Activated CD4-positive, alpha-beta T cell treated with anti-CD3 and anti-CD28 coated beads, Interleukin-2, Interleukin-4, amounts not matched to agents 100 ng/mL and 50 ng/mL, durations not matched to agents 16 hours and 8 hours (primary cell): ENCODE results near the gene CLNS1A.
"Not testable (repeated sequence)": the region's sequence is repeated elsewhere in the genome, so short reads cannot be mapped to it uniquely, and the experiment has no call there.

Source experiments
- DNase-seq: peaks from one replicate; pipeline ENCODE4 v3.0.0-alpha.2; 2020; ENCODE audit warnings: low spot score

CLNS1A gene

GRCh38 chr11:77637345-77638165 is at the start of gene CLNS1A:
CLNS1A (minus strand) TSS chr11:77637794; CDS start chr11:77637714, 80 bp downstream.
- peak; percentile 91 for DNase-seq

- DNase-seq, result no peak
Measured at GRCh38 chr11:77687088-77687487, 49.5 kb upstream of the CLNS1A start.

DNA sequence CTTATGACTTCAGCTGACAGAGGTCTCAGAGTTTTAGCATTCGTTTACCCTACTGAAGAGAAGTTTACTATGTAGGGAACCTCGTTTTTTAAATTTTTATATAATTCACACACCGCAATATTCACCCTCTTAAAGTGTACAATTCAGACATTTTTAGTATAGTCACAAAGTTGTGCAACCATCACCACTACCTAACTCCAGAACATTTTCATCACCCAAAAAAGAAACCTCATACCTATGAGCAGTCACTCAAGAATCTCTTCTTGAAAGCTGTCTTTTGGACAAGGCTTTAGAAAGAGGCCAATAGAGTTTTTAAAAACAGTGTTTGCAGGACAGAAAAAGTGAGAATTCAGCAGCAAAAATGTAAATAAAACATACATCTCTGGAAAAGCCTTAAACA is 39.5 kb upstream of the CLNS1A start:
- DNase-seq, result no peak

DNA sequence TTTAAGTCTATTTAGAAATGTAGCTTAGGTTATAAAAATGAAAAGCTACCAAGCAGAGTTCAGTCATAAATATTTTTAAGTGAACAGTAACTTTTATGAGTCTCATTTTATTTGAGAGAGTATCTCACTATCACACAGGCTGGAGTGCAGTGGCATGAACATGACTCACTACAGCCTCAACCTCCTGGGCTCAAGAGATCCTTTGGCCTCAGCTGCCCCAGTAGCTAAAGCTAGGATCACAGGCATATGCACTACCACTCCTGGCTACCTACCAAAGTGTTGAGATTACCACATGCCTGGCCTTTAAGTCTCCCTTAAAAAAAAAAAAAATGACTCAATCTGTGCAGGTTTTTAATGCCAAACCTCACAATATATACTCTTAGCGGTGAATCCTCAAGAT is 34.7 kb upstream of the CLNS1A start:
- DNase-seq, result no peak

DNA sequence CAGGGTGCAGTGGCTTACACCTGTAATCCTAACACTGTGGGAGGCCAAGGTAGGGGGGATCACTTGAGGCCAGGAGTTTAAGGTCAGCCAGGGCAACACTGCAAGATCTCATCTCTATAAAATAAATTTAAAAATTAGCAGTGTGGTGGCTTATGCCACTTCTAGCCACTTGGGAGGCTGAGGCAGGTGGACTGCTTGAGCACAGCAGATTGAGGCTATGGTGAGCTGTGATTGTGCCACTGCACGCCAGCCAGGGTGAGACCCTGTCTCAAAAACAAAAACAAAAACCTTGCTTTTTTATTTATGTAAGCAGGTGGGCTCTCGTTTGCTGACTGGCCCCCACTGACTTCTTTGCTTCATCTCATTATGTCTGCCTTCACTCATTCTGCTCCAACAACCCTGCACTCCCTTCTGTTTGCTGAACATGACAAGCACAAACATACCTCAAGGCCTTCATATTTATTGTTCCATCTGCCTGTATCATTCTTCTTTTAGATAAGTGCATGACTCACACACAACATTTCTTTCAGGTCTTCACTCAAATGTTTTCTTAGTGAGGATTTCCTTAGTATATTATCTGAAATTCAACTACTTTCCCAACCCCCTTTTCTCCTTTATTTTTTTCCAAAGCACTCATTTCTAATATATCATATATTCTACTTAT is 32.4 kb upstream of the CLNS1A start:
- DNase-seq, result no peak

DNA sequence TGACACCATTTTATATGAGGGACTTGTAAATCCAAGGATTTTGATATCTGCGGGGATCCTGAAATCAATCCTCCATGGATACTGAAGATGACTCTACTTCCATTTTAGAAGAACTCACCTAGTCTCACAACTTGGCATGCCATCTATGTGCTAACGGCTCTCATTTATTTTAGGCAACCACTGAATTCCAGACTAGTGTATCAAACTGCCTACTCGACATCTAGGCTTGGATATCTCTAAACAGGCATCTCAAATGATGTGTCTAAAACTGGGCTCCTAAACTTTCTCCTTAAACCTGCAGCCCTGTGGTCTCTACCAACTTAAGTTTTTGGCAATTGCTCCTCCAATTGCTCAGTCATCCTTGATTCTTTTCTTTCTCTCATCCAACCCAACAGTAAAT is 31.2 kb upstream of the CLNS1A start:
- no peak for DNase-seq

- DNase-seq, result no peak
Measured at GRCh38 chr11:77665240-77665965, 27.8 kb upstream of the CLNS1A start.

GRCh38 chr11:77661670-77662069 is 24.1 kb upstream of the CLNS1A start:
- DNase-seq, result no peak

- no peak for DNase-seq
Measured at GRCh38 chr11:77660947-77661346, 23.4 kb upstream of the CLNS1A start.

GRCh38 chr11:77658213-77659013 is 20.8 kb upstream of the CLNS1A start:
- DNase-seq, result no peak

DNA sequence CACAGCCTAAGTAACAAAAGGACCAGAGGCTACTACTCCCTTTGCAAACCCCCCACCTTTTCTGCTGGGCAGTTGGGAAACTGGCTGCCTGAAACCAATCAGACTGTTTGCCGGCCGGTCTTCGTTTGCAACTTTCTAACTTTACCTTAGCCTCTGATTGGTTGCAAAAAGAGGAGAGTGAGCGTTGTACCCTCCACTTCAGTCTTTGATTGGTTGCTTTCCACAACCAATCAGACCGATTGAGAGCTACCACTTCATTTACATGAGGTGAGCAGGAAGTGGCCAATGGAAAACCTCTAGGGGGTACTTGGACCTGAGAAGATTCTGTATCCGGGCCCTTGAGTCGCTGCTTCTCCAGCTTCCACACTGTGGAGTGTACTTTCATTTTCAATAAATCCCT is 18.8 kb upstream of the CLNS1A start:
- DNase-seq, result no peak

DNA sequence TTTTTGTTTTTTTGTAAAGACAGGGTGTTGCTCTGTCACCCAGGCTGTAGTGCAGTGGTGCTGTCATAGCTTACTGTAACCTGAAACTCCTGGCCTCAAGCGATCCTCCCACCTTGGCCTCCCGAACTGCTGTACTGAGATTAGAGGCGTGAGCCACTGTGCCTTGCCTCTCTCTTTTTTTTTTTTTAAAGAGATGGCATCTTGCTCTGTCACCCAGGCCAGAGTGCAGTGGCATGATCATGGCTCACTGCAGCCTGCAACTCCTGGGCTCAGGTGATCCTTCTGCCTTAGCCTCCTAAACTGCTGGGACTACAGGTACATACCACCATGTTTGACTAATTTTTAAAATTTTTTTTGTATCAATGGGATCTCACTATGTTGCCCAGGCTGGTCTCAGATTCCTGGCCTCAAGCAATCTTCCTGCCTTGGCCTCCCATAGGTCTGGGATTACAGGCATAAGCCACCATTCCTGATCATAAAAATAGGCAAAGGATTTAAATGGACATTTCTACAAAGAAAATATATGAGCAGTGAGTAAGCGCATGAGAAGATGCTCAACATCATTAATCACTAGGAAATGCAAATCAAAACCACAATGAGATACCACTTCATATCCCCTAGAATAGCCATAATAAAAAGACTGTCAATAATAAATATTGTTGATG is 17.3 kb upstream of the CLNS1A start:
- no peak for DNase-seq

DNA sequence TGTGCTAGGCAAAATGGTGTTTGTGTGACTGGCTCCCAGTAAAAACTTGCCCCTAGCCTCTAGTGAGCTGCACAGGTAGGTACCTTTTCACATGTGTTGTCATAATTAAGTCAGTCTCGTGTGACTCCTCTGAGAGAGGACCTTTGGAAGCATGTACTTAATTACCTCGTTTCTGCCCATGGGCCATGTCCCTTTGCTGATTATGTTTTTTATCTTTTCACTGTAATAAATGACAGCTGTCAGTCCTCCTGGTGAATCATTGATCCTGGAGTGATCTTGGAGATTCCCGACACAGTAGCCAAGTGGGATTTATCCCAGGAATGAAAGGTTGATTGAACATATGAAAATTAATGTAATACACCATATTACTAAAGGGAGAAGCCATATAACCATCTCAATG is 12.5 kb upstream of the CLNS1A start:
- DNase-seq, result no peak

DNA sequence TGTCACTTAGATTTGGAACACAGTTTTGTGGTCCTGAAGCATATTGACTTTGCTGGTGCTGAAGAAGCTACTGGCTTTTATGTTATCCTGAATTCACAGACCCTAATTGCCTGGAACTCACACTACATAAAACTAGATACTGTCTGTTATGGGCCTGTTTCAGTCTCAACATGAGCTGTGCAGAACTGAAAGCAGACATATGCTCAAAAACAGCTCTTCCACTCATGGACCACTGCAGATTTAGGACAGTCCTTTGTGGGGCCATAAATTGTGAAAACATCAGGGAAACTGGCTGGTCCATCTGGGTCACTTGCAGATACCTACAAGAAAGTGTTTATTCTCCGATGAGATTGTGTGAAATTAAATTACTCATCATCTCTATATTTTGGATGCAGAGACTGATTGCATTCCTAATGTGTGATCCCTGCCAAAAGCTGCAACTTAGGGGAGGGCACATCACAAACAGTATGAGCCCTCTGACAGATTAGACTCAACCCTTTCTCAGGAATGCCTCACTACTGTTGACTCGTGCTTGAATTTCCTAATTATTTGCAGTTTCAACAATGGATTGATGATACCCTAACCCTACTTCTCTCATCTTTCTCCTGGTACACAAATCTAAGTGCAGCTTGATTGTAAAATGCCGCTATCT is 10.2 kb upstream of the CLNS1A start:
- no peak for DNase-seq

DNA sequence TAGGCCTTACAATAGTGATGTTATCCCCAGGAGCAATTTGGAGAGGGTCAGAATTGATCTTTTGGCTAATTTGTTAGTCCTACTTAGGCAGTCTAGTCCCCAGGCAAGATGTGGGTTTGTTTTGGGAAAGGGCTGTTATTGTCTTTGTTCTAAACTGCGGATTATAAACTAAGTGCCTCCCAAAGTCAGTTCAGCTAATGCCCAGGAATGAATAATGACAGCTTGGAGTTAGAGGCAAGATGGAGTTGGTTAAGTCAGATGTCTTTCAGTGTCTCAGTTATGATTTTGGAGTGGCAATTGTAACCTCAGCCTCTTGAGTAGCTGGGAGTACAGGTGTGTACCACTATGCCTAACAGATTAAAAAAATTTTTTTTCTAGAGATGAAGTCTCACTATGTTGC is 7.3 kb upstream of the CLNS1A start:
- DNase-seq, result no peak

DNA sequence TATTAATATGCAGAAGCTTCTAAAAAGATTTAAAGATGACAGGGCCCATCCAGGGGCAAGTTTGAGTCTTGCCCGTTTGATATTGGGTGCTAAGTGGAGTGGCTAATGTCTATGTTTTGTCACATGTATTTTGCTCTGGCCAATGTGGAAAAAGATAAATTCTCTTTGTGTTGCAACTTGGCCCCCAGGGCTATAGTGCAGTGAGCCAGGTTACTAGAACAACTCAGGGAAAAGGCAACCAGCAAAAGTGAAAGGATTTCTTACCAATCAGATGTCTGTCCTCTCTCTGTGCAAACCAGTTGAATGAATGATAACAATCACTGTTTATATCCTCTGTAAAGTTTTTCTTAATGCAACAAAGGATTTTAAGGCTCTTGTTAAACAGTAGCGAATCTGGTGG is 4.6 kb upstream of the CLNS1A start:
- DNase-seq, result no peak

DNA sequence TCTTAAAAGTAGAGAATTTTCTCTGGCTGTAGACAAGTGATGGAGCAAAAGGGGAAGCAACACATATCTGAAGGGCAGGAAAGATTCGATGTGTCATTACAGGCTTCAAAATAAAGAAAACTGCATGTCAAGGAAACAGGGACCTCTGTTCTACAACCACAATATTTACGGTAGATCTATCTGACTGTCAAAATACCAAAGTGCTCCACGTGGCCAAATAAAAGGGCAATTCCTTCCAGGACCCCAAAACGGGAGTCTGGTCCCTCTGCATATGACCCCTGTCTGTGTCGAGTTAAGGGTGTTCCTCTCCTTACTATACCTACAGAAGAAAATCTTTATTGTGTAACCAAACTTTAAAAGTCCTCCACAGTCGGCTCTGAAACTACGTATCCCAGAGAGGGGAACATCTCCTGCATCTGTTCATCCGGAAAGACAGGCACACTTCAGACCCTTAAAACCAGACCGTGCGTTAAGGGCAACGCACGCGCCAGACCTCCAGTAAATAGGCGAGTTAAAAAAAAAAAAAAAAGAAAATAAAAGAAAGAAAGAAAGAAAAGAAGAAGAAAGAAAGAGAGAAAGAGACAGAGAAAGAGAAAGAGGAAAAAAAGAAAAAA is 756 bp downstream of the CLNS1A start:
- no peak for DNase-seq

DNA sequence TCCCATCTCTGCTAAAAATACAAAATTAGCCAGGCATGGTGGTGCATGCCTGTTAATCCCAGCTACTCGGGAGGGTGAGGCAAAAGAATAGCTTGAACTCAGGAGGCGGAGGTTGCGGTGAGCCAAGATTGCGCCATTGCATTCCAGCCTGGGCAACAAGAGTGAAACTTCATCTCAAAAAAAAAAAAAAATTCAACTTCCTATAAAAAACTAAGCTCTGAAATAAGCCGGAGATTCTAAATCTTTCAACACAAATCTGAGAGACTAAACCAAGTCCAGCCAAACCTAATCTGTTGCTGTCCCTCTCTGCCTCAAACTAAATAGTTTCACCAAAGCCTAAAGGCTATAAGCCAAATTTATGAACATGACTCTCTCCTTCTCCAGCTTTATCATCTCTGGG is 3.7 kb downstream of the CLNS1A start:
- DNase-seq, result not testable (repeated sequence)

DNA sequence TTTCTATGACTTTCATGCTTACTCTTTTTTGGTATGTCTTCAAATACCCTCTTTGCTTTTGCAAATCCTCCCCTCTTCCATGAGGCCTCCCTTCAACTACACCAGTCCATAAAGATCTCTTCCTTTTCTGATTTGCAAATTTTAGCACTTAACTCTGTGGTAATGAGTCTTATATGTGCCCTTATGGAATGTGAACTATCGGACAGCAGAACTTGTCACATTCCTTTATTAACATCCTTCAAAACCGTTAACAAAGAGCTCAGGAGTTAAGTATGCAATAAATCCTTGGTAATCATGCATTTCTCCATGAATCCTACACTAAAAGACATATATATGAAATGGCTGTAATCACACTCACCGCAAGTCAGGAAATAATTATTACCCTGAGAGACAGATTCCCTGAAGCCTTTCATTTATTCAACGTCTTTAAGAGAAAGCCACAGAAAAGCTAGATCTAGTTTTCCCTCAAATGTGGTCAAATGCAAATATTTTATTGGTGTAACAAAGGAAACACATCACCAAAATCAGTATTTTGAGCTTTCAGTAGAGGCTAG is 7.4 kb downstream of the CLNS1A start:
- DNase-seq, result no peak

DNA sequence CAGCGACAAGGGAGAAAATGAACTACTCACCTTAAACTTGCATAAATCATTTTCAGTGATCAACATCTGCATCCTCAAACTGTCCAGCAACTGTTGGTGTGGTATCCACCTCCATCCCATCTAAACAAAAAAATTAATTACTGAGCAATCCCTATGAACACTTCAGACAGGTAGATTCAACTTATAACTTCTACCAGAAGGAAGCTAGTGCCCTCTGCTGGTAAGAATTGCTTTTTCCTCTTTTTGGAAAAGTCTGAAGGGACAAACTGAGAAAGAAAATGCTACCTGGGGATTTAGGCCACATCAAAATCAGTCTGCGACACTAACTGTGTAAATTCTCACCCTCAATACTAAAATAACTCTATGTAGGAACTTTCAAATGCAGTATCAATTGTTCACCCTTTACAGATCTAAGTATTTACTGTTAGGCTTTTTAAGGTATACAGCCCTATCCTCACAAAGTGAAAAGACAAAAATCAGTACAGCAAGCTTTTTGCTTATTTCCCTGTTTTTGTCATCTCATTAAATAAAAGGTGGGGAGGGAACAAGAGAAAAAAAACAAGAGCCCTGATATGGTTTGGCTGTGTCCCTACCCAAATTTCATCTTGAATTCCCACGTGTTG is 17.9 kb downstream of the CLNS1A start:
- DNase-seq, result peak; percentile 51
